ENCODE data around the gene IFNAR1.
"Not testable (repeated sequence)": the region's sequence is repeated elsewhere in the genome, so short reads cannot be mapped to it uniquely, and the experiment has no call there.

DNA sequence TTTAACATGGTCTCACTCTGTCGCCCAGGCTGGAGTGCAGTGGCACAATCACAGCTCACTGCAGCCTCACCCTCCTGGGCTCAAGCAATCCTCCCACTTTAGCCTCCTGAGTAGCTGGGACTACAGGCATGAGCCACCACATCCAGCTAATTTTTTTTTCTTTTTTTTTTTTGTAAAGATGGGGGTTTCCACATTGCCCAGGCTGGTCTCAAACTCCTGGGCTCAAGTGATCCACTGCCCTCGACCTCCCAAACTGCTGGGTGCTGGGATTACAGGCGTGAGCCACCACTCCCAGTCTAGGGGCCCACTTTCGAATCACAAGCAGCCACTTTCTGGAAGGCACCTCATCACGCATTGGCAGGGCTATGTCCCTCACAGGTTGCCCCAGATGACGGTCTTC is 56.6 kb downstream of the IFNAR1 start:
- TF ChIP-seq, protein P1, sequence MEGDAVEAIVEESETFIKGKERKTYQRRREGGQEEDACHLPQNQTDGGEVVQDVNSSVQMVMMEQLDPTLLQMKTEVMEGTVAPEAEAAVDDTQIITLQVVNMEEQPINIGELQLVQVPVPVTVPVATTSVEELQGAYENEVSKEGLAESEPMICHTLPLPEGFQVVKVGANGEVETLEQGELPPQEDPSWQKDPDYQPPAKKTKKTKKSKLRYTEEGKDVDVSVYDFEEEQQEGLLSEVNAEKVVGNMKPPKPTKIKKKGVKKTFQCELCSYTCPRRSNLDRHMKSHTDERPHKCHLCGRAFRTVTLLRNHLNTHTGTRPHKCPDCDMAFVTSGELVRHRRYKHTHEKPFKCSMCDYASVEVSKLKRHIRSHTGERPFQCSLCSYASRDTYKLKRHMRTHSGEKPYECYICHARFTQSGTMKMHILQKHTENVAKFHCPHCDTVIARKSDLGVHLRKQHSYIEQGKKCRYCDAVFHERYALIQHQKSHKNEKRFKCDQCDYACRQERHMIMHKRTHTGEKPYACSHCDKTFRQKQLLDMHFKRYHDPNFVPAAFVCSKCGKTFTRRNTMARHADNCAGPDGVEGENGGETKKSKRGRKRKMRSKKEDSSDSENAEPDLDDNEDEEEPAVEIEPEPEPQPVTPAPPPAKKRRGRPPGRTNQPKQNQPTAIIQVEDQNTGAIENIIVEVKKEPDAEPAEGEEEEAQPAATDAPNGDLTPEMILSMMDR (IDR thresholded peaks at IDR 0.05 in 4 of 5, conservative IDR thresholded peaks at IDR 0.05 in 1 of 5), result not testable (repeated sequence)
- TF ChIP-seq POLR2A (IDR thresholded peaks at IDR 0.05), result not testable (repeated sequence)

Measured in gastrocnemius medialis (tissue), 4 donors.